ENCODE data around the gene TIMELESS.
"Not testable (repeated sequence)": the region's sequence is repeated elsewhere in the genome, so short reads cannot be mapped to it uniquely, and the experiment has no call there.

Gene TIMELESS

DNA sequence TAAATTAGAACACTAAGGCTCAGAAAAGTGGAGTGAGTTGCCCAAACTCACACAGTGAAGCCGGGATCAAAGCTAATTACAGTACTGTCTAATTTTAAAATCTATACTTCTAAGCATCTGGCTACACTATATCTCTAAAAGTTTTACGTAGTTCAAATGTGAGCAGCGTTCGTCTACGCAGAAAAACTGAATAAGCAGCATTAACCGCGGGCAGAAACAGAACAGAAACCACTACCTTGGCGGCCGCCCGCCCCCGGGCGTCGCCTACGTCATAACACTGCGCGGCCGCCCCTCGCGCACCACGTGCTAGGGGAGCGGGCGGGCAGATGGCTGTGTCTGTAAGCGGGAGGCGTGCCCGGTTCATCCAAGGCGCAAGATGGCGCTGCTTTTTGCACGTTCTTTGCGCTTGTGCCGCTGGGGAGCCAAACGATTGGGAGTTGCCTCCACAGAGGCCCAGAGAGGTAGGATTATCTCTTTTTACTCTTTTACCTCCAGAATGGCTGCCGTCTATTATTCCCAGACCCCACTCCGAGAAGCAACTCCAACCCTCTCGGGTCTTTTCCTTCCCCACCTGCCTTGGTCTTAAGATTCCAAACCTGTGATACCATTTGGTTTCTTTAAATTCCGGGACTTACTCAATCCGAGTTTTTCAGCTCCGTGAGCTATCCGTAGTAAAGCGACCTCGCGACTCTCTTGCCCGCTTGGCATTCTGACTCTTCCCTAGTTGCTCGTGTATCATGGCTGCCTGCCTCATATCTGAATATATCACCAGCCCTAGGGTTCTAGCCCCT is 19.2 kb upstream of the TIMELESS start, which contains the start of gene SPRYD4:
Gene SPRYD4 (plus strand): TSS at position 363 of the 791 bp plus-strand sequence. CDS start 14 bp downstream, at position 377.
- DNase-seq (ENCODE audit: low read depth): peak; percentile 87

DNA sequence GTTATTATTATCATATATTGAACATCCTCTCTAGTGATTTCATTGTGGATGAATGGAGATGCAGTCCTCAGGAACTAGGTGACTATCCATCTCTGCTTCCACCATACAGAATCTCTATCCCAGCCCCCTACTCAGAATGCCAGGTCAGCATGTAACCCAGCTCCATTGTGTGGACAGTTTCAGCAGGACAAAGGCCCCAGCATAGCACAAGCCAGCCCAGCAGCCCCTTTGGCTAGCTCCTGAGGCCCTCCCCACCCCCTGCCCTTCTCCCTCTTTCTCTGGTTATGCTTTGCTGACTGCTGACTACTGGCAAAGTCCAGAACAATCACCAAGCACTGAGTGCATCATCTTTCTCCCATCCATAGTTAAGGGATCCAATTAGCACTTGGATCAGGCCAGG is 13.3 kb upstream of the TIMELESS start:
- no peak for DNase-seq (ENCODE audit: low read depth)

DNA sequence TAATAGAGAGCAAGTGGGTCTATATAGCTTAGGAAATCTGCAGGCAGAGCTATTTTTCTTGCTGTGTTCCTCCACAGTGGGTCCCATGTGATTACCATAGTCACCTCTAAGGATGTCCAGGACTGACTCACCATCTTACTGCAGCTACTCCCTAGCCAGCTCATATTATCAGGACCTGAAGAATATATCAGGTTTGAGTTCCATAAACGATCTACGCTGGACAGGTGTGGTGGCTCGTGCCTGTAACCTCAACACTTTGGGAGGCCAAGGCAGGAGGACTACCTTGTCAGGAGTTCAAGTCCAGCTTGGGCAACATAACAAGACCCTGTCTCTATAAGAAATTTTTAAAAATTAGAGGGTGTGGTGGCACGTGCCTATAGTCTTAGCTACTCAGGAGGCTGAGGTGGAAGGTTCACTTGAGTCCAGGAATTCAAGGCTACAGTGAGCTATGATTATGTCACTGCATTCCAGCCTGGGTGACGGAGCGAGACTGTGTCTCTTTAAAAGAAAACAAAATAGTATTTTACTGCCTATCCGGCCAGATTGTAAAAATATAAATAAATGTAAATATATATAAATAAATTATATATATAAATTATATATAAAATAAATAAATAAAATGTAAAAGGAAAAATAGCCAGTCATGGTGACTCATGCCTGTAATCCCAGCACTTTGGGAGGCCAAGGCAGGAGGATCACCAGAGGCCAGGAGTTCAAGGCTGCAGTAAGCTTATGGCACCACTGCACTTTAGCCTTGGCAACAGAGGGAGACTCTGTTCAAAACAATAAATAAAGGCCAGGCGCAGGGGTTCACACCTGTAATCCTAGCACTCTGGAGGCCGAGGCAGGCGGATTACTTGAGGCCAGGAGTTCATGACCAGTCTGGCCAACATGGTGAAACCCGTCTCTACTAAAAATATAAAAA is 12.3 kb upstream of the TIMELESS start:
- DNase-seq (ENCODE audit: low read depth): no peak

DNA sequence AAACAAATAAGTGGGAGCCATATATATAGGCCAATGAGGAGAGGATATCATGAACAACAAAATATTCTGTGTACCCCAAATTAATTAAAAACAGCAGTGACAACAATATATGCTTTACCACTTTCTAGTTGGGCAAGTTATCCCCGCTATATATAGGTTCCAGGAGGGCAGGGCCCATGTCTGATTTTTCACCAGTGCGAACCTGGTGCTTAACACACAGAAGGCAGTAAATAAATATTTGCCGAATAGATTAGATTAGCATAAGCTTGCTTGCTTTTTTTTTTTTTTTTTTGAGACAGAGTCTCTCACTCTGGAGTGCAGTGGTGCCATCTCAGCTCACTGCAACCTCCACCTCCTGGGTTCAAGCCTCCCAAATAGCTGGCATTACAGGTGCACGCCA is 8.6 kb upstream of the TIMELESS start:
- no peak for DNase-seq (ENCODE audit: low read depth)

DNA sequence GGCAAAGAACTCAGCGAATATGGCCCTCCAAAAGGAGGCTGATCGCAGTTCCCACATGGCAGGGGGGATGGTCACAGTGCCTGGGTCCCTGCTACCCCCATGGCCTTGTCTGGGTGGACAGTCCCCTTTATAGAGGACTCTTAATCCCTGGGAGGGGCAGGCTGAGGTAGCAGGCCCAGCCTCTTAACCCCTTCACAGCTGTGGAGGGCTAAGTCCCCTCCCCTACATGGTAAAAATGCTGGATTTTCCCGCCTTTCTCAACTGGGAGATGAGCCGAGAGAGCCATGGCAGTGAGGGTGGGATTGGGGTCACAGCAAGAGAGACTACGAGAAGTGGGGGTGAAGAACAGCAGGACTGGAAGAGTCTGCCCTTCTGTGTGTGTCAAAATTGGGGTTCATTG is 5.3 kb upstream of the TIMELESS start, which contains the start of gene MIP:
Gene MIP (minus strand): TSS at position 101 of the 400 bp plus-strand sequence. CDS start 44 bp downstream, at position 57.
- no peak for DNase-seq (ENCODE audit: low read depth)

DNA sequence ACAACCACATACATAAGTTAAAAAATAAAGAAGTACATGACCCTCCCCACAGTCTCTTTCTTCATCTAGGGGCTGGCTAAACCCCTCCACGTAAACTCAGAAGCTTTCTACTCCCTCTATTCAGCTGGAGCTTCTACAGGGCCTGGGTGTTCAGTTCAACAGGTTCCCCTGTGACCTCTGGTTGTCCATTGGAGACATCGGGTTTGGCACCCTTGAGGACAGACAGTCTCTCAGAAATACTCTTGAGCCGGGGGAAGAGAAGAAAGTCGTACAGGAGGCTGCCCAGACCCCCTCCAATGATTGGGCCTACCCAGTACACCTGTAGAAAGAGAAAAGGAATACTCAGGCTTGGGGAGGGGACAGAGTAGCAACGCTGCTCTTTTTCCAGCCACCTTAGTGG is 1.9 kb upstream of the TIMELESS start:
- no peak for DNase-seq (ENCODE audit: low read depth)

DNA sequence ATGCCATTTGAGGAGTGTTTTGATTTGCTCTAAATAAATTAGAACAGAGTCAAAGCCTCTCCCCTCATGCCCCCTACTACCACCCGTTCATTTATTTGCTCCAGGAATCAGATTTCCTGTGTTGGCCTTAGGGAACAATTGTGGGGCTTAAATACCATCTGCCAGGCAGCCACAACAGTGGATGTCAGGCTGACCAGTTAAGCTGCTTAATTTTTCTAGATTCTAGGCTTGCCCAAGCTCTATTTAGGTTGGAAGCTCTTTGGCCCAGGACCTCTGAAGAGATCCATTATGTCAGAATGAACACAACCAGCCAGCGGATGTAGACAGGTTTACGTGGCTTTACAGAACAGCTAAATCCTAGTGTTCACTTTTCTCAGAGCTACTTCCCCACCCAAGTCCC is 1.0 kb upstream of the TIMELESS start:
- no peak for DNase-seq (ENCODE audit: low read depth)

DNA sequence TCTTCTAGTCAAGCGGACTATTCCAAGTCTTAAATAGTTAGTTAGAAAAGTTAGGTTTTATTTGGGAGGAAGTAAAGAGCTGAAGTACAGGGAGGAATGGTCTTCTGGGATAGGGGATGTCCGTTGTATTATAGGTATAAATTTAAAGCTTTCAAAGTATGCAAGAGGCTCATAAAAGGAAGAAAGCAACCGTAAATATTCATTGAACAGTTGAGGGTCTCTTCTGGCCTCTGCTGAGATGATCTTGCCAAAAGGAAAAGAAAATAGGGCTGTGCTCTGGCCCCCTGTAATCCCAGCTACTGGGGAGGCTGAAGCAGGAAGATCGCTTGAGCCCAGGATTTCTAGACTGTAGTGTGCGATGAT is 377 bp upstream of the TIMELESS start:
- no peak for DNase-seq (ENCODE audit: low read depth)

DNA sequence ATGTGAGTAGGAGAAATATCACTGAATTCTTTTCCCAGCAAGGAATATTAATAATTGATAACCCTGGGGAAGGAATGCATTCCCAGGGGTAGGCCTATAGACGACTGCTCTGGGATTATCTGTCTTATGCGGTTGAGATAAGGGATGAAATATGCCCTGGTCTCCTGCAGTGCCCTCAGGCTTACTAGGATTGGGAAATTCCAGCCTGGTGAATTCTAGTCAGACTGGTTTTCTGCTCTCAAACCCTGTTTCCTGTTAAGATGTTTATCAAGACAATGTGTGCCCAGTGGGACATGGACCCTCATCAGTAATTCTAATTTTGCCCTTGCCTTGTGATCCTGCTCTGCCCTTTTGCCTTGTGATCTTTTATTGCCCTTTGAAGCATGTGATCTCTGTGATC is 6.0 kb downstream of the TIMELESS start:
- DNase-seq (ENCODE audit: low read depth): not testable (repeated sequence)

DNA sequence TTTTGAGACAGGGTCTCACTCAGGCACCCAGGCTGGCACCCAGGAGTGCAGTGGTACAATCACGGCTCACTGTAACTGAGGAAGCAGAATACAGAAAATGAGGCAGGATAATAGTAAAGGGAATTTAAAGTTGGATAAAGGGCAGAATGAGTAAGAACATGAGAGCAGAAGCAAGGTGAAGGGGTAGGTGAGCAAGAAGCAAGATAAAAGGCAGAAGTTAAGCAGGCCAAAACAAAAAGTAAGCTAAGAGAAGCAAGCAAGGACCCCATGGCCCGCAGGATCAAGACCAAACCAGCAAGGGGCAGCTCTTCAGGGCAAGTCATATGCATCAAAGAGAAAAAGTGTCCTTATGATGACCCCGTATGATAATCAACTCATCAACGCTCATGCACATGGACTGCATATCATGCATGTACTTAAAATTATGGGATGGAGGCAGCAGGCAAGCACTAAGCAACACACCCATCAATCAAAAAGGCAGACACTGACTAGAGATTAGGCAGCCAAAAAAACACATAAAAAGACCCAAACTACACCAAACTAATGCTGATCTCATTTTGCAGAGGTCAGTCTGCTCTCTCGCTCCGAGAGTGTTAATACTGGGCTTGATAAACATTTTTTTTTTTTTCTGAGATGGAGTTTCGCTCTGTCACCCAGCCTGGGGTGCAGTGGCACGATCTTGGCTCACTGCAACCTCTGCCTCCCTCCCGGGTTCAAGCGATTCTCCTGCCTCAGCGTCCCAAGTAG is 11.6 kb downstream of the TIMELESS start:
- DNase-seq (ENCODE audit: low read depth): no peak

DNA sequence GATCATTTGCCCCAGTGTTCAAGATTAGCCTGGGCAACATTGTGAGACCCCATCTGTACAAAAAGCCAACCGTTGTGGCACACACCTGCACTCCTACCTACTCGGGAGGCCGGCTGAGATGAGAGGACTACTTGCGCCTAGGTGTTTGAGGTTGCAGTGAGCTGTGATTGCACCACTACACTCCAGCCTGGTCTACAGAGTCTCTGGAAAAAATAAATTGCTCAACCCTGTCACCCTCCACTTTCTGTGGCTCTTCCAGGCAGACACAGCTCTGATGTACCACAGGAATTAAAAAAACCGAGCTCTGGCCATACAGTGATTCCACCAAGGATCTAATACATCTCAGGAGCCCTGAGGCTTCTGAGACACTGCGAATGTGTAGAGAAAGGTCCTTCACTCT is 14.4 kb downstream of the TIMELESS start:
- no peak for DNase-seq (ENCODE audit: low read depth)

DNA sequence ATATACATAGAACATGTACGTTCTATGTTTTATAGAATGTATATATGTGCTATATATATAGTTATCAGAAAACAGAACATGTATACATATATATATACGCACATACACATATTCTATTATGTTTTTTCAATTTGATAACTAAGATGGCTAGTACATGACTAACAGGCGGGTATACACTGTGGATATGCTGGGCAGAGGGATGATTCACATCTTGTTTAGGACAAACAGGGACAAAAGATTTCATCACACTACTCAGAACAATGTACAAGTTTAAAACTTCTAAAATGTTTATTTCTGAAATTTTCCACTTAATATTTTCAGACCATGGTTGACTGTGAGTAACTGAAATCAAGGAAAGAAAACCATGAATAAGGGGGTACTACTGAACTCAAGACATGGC is 17.4 kb downstream of the TIMELESS start:
- DNase-seq (ENCODE audit: low read depth): no peak

DNA sequence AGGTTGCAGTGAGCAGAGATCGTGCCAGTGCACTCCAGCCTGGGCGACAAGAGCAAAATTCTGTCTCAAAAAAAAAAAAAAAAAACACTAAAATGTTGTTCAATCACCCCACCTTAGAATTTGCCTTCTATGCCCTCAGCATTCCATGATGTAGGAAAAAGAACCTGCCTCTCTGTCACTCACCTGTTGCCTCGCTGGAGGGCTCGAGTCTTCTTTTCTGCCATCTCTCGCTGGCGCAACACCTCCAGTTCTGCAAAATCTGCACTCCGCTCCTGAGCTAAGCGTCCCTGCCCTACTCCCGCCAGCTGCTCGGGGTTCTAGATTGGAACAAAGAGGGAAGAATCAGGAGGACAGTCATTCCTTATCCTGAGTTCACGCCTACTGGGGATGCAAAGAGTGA is 17.9 kb downstream of the TIMELESS start:
- no peak for DNase-seq (ENCODE audit: low read depth)

DNA sequence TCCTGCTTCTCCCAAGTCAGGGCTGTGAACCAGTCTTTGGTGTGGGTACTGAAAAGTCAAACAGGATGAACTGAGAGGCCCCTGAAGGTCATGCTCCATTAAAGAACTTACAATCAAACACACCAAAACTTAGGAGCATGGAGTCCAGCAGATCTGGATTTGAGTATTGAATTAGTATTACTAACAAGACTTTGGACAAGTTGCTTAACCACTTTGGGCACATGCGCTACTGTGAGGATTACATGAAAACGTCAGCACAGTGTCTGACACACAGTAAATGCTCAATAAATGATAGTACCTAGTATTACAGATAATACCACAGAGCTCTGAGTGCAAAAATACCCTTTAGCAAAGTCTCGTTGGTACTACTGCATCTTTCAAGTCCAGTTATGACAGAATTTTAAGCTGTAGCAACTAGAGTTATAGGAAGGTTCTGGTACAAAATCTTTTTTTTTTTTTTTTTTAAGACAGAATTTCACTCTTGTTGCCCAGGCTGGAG is 23.2 kb downstream of the TIMELESS start:
- no peak for DNase-seq (ENCODE audit: low read depth)

DNA sequence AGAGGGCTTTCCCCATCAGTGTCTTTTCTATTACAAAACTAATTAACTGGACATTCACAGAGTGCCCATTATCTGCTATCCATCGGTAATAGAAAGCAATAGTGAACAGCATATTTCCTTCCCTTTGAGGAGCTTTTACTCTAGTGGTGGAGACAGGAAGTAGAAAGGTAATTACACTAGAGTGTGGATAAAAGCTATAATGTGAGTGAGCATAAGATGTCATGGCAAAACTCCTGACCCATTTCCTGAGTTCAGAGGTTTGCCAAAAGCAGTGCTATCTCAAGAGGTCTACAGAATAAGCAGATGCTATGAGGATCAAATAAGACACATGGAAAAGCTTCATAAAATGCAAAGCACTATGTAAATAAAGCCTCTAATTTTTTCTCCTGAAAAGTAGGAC is 24.0 kb downstream of the TIMELESS start:
- no peak for DNase-seq (ENCODE audit: low read depth)

DNA sequence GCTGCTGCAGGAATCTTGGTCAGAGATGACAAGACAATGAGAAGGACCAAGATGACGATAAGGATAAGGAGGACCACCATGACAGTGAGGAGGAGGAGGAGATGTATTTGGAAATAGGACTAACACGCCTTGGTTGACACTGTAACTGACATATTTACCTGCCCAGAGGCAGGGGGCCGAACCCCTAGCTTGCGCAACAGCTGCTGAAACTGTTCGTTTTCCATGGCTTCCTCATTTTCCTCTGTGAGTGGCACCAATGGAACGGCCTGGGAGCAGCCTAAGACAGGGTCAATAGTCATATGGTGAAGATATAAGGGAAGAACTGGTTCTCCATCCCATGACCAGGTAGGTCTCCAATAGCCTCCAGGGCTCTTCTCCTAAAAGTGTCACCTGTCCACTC is 28.8 kb downstream of the TIMELESS start:
- DNase-seq (ENCODE audit: low read depth): no peak

DNA sequence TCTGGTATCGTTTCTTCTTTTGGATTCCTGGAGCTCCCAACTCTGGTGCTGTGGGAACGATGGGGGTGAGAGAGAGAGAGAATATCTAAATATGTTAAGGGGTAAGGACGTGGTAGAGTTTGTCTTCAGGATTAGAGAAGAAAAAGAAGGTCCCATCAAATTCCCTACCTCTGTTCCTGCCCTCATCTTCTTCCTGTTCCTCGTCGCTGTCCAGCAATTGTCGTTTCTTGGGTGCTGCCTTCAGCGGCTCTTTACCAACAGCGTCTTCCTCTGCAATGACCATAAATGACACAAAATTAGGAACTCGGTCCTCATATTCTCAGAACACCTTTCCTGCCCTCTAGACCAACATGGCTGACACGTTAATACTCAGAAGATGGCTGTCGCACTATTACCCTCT is 31.5 kb downstream of the TIMELESS start:
- DNase-seq (ENCODE audit: low read depth): no peak

DNA sequence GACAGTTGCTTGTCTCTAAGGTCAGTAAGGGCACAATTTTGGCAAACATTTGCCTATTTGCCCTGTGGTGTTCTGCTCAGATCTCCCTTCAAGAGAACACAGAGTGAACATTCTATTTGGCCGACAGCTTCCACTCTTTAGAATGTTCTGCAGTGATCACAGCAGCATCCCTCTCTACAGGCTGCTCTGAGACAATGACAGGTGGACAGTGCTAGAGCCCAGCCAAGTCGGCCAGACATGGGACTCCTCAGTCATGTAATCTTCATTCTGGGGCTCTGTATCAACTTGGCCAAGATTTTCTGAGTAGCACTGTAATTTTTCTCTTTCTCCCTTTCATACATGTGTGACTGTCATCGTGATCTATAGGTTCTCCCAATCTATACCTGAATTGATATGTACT is 34.8 kb downstream of the TIMELESS start:
- DNase-seq (ENCODE audit: low read depth): no peak

DNA sequence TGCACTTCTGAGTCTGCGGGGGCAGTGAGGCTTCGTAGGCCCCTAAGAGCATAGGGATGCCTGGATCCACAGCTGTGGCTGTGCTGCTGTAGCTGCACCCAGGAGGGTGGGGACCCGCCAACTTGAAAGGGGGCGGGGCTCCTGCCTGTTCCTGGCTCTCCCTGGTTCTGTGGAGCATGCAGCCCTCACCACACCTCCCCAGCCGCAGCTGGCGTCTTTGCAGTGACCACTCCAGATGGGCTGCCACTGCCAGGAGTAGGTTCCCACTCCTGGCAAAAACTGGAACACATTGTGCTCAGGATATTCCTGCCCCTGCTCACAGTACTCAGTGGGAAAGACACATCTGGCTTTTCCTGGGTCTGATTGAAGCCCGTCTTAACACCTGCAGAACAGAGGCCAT is 35.8 kb downstream of the TIMELESS start:
- no peak for DNase-seq (ENCODE audit: low read depth)

DNA sequence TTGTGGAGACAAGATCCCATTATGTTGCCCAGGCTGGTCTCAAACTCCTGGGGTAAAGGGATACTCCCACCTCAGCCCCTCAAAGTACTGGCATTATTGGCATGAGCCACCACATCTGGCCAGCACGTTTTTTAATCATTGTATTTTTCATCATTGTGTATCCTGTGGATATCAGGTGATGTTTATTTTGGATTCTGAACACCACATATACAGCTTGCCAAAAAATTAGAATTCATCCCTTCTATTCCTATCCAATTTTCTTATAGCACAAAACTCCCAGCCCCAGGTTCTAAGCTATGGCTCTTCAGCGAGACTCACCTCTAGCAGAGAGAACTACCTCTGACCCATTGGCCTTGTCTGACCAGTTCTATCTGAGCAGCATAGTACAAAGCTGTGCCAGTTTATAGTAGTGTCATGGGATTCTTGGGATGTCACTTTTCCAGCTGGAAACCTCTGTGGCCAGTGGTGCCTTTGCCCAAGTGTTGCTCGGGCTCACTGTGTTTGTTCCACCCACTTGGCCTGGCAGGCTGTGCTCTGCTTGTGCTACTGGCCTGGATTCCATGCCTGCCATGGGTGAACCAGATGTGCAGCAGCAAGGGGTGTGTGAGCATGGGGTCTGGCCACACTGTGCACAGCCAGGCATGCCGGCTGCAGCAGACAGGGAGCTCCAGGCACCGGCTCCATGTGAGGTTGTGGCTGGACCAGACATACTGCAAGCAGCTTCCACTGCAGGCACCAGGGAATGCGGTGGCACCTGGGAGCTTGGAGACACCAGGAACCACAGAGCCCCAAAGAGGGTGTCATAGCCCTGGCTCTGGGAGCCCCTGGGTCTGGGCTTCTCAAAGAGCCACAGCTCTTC is 37.2 kb downstream of the TIMELESS start:
- no peak for DNase-seq (ENCODE audit: low read depth)

DNA sequence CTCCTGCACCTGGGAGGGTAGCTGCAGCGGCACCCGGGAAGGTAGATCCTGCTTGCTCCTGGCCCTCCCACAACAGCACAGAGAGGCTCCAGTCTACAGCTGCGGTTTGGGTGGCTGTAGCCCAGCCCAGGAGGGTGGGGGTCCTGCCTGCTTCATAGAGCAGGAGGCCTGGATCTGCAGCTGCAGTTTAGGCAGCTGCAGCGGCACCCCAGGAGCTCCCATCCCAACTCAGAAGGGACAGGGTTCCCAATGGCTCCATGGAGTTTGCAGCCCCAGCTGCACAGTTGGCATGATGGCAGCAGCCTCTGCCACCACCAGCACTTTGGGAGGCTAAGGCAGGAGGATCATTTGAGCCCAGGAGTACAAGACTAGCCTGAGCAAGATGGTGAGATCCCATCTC is 38.5 kb downstream of the TIMELESS start:
- no peak for DNase-seq (ENCODE audit: low read depth)

Data from stimulated activated CD8-positive, alpha-beta memory T cell treated with anti-CD3 and anti-CD28 coated beads, Interleukin-15, amount 100 ng/mL, for 24 hours (primary cell).